Astrocyte of the cerebellum (primary cell): ENCODE measurements around the gene SCGN.

Experiments used
- DNase-seq: peaks from one replicate; pipeline ENCODE4 v3.0.0-alpha.2; 2011; ENCODE audit warnings: low read depth
- H3K4me3 ChIP-seq: 2 replicates; pipeline ENCODE4 v1.5.1; 2011; ENCODE audit warnings: mild to moderate bottlenecking, low read depth, low read length, moderate library complexity
- in situ Hi-C: cut with HindIII; loops from 2 replicates; pipeline ENCODE4 v1.10.0; 2017; ENCODE audit warnings: low sequenced_read_pairs
- TF ChIP-seq, protein P1 (sequence below): IDR thresholded peaks from 2 replicates; pipeline ENCODE4 v1.5.1; 2012; ENCODE audit warnings: low read length, low read depth, moderate library complexity, mild to moderate bottlenecking; ENCODE audit errors: missing control alignments

Gene SCGN

DNA sequence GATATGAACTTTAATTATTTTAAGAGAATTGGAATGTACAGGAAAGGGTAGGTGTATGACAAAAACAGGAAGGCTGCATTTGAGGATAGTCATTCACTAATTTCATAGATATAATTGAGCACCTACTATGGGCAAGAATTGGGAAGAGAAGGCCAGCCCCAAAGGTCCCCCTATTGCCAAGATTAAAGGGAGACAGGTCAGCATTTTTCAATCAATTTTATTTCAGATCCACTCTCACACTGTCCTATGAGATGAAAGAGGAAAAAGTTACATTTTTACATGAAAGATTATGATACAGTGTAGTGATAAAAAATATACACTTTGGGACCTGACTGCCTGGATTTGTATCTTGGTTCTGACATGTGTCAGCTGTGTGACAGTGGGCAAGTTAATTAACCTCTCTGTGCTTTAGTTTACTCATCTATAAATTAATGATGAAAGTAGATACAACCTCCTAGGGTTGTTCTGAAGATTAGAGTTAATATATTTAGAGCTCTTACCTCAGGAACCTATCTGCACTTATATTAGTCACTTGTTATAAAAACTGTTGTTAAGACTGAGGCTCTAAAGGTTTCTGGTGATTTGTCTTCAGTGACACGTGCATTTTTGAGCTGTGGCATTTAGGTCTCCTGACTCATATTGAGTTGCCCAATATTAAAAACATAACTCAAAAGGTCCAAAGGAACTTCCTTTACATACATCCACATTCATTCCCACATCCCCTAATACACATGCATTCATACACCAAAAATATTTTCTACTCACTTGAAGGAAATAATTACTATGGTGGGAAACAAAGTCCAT, 45.7 kb downstream of the SCGN start:
- DNase-seq = no peak
- no peak overlapping the region for H3K4me3 ChIP-seq
- TF ChIP-seq, protein P1, sequence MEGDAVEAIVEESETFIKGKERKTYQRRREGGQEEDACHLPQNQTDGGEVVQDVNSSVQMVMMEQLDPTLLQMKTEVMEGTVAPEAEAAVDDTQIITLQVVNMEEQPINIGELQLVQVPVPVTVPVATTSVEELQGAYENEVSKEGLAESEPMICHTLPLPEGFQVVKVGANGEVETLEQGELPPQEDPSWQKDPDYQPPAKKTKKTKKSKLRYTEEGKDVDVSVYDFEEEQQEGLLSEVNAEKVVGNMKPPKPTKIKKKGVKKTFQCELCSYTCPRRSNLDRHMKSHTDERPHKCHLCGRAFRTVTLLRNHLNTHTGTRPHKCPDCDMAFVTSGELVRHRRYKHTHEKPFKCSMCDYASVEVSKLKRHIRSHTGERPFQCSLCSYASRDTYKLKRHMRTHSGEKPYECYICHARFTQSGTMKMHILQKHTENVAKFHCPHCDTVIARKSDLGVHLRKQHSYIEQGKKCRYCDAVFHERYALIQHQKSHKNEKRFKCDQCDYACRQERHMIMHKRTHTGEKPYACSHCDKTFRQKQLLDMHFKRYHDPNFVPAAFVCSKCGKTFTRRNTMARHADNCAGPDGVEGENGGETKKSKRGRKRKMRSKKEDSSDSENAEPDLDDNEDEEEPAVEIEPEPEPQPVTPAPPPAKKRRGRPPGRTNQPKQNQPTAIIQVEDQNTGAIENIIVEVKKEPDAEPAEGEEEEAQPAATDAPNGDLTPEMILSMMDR = no peak
- in situ Hi-C loops = no loop called here

DNA sequence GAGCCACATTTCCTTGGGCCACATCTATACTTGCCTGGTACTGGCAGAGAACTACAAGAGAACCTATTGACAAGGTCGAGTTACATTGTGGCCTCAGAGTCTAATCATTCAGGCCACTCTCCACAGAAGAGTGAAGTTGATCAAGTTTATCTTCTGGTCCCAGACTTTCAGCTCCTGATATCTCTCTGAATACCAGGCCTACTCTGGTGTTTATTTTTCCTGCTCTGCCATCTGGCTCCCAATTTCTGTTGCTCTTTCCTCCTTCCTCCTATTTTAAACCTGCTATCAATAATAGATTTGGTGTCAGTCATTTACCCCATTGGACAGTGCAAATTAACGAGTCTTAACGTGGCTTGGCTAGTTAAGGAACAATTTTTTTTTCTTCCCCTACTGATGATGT, 46.6 kb downstream of the SCGN start:
- TF ChIP-seq, protein P1 = no peak
- in situ Hi-C loops = no loop called here
- no peak overlapping the region for H3K4me3 ChIP-seq
- no peak for DNase-seq

DNA sequence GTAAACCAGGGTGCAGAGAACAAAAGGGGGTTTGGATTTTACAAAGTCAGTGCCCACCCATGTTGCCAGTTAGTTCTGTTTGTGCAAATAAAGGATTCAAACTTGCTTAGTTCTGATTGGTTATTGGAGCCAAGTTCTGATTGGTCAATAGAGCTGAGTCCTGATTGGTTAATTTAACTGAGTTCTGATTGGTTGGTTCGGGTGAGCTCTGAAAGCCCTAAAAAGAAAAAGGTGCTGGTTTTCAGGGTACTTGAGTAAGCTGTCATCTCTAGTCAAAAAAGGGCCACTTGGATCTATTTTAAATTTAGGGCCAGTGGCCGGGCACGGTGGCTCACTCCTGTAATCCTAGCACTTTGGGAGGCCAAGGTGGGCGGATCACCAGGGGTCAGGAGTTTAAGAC, 47.6 kb downstream of the SCGN start:
- TF ChIP-seq, protein P1 = no peak
- in situ Hi-C loops = no loop called here
- H3K4me3 ChIP-seq = no peak overlapping the region
- DNase-seq = no peak

DNA sequence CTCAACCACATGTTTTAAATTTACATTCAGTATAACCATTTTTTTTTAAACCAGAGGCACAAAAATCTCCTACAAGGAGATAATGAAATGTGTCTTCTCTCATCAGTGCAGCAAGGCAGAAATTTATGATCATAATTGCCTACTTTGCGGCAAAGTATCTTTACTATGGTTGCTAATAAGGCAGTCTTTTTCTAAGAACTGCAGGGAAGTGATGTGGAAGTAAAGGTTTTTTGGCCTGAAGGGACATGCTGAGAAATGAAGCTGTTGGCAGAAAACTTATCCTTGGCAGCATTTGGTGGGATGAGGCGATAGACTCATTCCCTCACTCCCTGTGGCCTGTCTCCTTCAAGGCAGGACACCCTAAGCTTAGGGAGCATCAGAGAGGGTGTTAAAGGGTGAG, 48.7 kb downstream of the SCGN start:
- DNase-seq = no peak
- H3K4me3 ChIP-seq = no peak overlapping the region
- in situ Hi-C loops = no loop called here
- TF ChIP-seq, protein P1 = no peak

DNA sequence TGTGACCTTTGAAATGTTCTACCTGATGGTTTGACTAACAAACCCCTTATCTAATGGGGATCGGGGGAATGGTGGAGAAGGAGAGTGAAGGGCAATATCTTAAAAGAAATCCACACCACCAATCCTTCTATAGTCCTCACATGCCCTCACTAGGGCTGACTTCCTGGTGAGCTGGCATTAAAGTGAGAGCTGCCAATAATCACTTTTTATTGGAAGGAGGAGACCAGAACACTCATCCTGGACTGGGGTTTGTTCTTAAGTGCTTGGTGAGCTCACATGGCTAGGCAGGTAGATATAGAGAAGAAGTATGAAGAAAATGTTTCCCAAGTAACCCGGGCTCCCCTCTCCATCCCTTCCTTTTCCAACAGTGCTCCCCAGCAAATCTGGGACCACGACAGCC, 49.8 kb downstream of the SCGN start:
- in situ Hi-C loops = no loop called here
- TF ChIP-seq, protein P1 = no peak
- DNase-seq = no peak
- H3K4me3 ChIP-seq = no peak overlapping the region

DNA sequence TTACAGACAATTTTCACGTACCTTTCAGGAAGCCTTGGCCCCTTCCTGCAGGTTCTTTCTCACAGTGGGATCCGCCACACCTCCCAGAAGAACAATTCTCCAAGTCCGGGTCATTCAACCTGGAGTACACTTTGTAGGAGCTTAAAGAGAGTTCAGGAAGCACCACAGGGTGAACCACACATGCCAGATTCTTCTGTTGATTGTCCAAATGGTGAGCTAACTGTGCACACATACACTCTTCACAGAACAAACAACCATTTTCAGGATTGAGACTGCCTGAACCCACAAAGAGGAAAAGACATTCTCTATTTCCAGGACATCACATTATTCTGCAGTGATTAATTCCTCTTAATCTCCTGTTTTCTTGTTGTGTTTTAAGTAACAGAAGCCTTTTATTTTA, 51.0 kb downstream of the SCGN start:
- DNase-seq = no peak
- no peak overlapping the region for H3K4me3 ChIP-seq
- TF ChIP-seq, protein P1 = no peak
- in situ Hi-C loops = no loop called here

DNA sequence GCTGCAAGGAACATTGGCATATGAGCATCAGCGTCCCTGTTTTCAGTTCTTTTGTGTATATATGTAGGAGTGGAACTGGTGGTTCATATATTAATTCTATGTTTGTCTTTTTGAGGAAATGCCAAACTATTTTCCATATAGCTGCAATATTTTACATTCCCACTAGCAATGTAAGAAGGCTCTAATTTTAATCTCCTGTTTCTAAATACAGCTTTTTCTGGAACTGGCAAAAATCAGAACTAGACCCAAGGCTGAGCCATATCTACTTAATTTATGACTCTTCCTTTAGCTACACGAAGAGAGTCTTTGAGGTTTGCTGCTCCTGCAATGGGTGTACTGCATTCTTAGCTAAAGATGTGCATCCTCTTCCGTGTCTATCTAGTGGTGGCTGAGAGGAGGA, 52.0 kb downstream of the SCGN start:
- H3K4me3 ChIP-seq = no peak overlapping the region
- in situ Hi-C loops = no loop called here
- no peak for DNase-seq
- TF ChIP-seq, protein P1 = no peak
